Measurements from ENCODE around the gene WDR90.
"Not testable (repeated sequence)": the region's sequence is repeated elsewhere in the genome, so short reads cannot be mapped to it uniquely, and the experiment has no call there.

The WDR90 gene

GRCh38 chr16:678209-678857 is 29.2 kb downstream of the WDR90 start:
- no peak for DNase-seq

GRCh38 chr16:678858-679813 is 30.0 kb downstream of the WDR90 start:
- no peak for DNase-seq

GRCh38 chr16:679814-680624 is 30.9 kb downstream of the WDR90 start, which contains the start of gene STUB1:
STUB1 (plus strand) TSS chr16:680410; CDS start chr16:680526, 116 bp downstream.
- DNase-seq, result no peak

GRCh38 chr16:680625-680945 is 31.4 kb downstream of the WDR90 start:
- DNase-seq, result no peak

GRCh38 chr16:680967-681745 is 32.0 kb downstream of the WDR90 start:
- no peak for DNase-seq

- no peak for DNase-seq
These were observed 32.7 kb downstream of the WDR90 start for GRCh38 chr16:681746-682427.

- no peak for DNase-seq
These were observed 33.6 kb downstream of the WDR90 start for GRCh38 chr16:682493-683395.

- no peak for DNase-seq
These were observed 34.4 kb downstream of the WDR90 start for GRCh38 chr16:683396-684070.

- DNase-seq, result peak; percentile 78
These were observed 35.1 kb downstream of the WDR90 start, which contains the start of gene JMJD8 for GRCh38 chr16:684071-684794. JMJD8 (minus strand) TSS chr16:684334; CDS start chr16:684319, 15 bp downstream.

GRCh38 chr16:684961-685696 is 36.0 kb downstream of the WDR90 start:
- DNase-seq, result peak; percentile 64

GRCh38 chr16:685967-686366 is 36.8 kb downstream of the WDR90 start:
- DNase-seq, result no peak

- no peak for DNase-seq
These were observed 37.5 kb downstream of the WDR90 start for GRCh38 chr16:686459-687260.

- DNase-seq, result no peak
These were observed 38.3 kb downstream of the WDR90 start for GRCh38 chr16:687499-687898.

- DNase-seq, result no peak
These were observed 40.2 kb downstream of the WDR90 start for GRCh38 chr16:689175-689897.

- not testable (repeated sequence) for DNase-seq
These were observed 42.1 kb downstream of the WDR90 start for GRCh38 chr16:691242-691641.

- no peak for DNase-seq
These were observed 43.4 kb downstream of the WDR90 start for GRCh38 chr16:692356-693108.

All from NCI-H510A treated with DMSO at 0.1 percent for 48 hours (cell line).